Calu3 (cell line): ENCODE measurements around the gene EEF1G. TPM values are rescaled to one million over a fixed set of nuclear protein-coding genes. Genes with fewer than 3 reads are reported as not detected.

ENCODE experiments used
- BruUV-seq: library from RNA; stranded (reverse); fragments of 400-500 nt; replicated peaks from 2 replicates; lab custom pipeline; 2021; lab: Mats Ljungman, UMichigan
- CTCF ChIA-PET: fragments of 300-600 bp; sonication (Branson Sonifier 250); formaldehyde crosslinking; loops from one replicate; lab custom pipeline; 2022; ENCODE audit warnings: antibody characterized with exemption; lab: Charles Lee
- DNase-seq: peaks from one replicate; pipeline ENCODE4 v3.0.0; 2022
- H3K27ac Mint-ChIP-seq: one replicate; pipeline ENCODE4 v1.8.0; 2022; ENCODE audit warnings: mixed read lengths; ENCODE audit not compliant: unreplicated experiment
- H3K27me3 Mint-ChIP-seq: one replicate; pipeline ENCODE4 v1.8.0; 2022; ENCODE audit warnings: mixed read lengths; ENCODE audit not compliant: unreplicated experiment
- H3K36me3 Mint-ChIP-seq: one replicate; pipeline ENCODE4 v1.8.0; 2022; ENCODE audit warnings: mild to moderate bottlenecking, moderate library complexity, mixed read lengths; ENCODE audit not compliant: insufficient read depth, unreplicated experiment
- H3K4me1 Mint-ChIP-seq: one replicate; pipeline ENCODE4 v1.8.0; 2022; ENCODE audit warnings: mild to moderate bottlenecking, low read depth, mixed read lengths; ENCODE audit not compliant: unreplicated experiment
- H3K4me3 Mint-ChIP-seq: one replicate; pipeline ENCODE4 v1.8.0; 2022; ENCODE audit warnings: mild to moderate bottlenecking, low read depth, moderate library complexity, mixed read lengths; ENCODE audit not compliant: unreplicated experiment
- H3K9me3 Mint-ChIP-seq: one replicate; pipeline ENCODE4 v1.8.0; 2022; ENCODE audit warnings: low read depth, mixed read lengths; ENCODE audit not compliant: unreplicated experiment
- intact Hi-C: fragments of 100-400 bp; cut with micrococcal nuclease; formaldehyde crosslinking; loops from one replicate; pipeline ENCODE4 v1.10.0; 2022; ENCODE audit not compliant: unreplicated experiment
- total RNA-seq: library from RNA; stranded (reverse); gene quantifications from 2 replicates; pipeline ENCODE4 v1.2.3, GENCODE V29; 2022
- TF ChIP-seq, protein P1 (sequence below): fragments of 200-600 bp; IDR thresholded peaks from one replicate; pipeline ENCODE4 v1.8.0; 2022; ENCODE audit warnings: antibody characterized with exemption; ENCODE audit not compliant: unreplicated experiment

EEF1G gene
- total RNA-seq, 1 experiment from 2014 or later: 1,189 TPM

DNA sequence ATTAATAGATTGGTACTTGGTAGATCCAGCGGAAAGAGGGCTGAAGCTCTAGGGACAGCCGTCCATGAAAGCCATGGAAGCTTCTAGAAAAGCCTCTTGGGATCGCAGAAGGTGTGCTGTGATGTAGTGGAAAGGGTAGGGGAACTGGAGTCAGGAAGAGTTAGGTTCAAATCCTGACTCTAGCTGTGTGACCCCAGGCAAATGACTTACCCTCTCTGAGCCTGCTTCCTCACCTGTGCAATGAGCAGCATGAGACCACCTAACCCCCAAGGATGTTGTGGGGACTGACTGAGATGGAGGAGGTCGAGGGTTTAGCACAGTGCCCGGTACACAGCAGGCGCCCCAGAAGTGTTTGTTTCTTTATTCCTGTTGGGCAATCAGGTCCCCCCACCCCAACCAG lies 36.7 kb upstream of the EEF1G start:
- TF ChIP-seq, protein P1, sequence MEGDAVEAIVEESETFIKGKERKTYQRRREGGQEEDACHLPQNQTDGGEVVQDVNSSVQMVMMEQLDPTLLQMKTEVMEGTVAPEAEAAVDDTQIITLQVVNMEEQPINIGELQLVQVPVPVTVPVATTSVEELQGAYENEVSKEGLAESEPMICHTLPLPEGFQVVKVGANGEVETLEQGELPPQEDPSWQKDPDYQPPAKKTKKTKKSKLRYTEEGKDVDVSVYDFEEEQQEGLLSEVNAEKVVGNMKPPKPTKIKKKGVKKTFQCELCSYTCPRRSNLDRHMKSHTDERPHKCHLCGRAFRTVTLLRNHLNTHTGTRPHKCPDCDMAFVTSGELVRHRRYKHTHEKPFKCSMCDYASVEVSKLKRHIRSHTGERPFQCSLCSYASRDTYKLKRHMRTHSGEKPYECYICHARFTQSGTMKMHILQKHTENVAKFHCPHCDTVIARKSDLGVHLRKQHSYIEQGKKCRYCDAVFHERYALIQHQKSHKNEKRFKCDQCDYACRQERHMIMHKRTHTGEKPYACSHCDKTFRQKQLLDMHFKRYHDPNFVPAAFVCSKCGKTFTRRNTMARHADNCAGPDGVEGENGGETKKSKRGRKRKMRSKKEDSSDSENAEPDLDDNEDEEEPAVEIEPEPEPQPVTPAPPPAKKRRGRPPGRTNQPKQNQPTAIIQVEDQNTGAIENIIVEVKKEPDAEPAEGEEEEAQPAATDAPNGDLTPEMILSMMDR: no peak
- TSS peak; percentile 14 for BruUV-seq
- Mint-ChIP-seq H3K27me3 (no peaks in the 10 kb centered on the region), H3K4me3 (peak overlapping the region; percentile 83), H3K4me1 (peaks cover 24% of the 10 kb centered on the region), H3K27ac (no peak overlapping the region), H3K9me3 (no peaks in the 10 kb centered on the region), H3K36me3 (peaks cover 43% of the 10 kb centered on the region)
- intact Hi-C loops: no loop called here
- CTCF ChIA-PET: no interaction called here
- DNase-seq: no peak

DNA sequence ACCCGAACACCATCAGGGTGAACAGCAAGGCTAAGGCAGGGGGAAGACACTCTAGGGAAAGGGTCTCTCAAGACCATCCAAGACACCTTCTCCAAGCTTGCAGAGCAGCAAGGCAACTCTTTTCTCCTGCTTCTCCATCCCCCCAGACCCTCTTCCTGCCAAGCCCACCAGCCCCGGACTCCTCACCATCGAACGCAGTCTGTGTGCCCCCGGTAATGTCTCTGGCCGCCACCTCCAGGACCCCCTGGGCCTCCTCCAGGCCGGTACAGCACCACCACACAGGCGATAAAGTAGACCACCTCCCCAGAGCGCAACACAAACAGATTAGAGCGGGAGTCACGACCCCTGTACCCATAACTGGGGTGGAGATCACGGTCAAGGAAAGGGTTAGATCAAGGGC lies 35.1 kb upstream of the EEF1G start:
- no peak for DNase-seq
- no TSS peak for BruUV-seq
- no peaks in the 10 kb centered on the region for H3K27me3 Mint-ChIP-seq
- TF ChIP-seq, protein P1: no peak
- H3K4me1 Mint-ChIP-seq: peaks cover 14% of the 10 kb centered on the region
- H3K36me3 Mint-ChIP-seq: peaks cover 36% of the 10 kb centered on the region
- H3K4me3 Mint-ChIP-seq: no peak overlapping the region
- intact Hi-C loops: no loop called here
- H3K9me3 Mint-ChIP-seq: no peaks in the 10 kb centered on the region
- CTCF ChIA-PET: no interaction called here
- no peak overlapping the region for H3K27ac Mint-ChIP-seq

GRCh38 chr11:62607714-62608113 lies 34.0 kb upstream of the EEF1G start:
- no peak overlapping the region for H3K4me3 Mint-ChIP-seq
- TF ChIP-seq, protein P1: no peak
- H3K36me3 Mint-ChIP-seq: peaks cover 44% of the 10 kb centered on the region
- intact Hi-C loops: no loop called here
- H3K9me3 Mint-ChIP-seq: no peaks in the 10 kb centered on the region
- H3K27me3 Mint-ChIP-seq: no peaks in the 10 kb centered on the region
- CTCF ChIA-PET: no interaction called here
- H3K4me1 Mint-ChIP-seq: peaks cover 20% of the 10 kb centered on the region
- no peak for DNase-seq
- H3K27ac Mint-ChIP-seq: no peak overlapping the region
- BruUV-seq: no TSS peak

DNA sequence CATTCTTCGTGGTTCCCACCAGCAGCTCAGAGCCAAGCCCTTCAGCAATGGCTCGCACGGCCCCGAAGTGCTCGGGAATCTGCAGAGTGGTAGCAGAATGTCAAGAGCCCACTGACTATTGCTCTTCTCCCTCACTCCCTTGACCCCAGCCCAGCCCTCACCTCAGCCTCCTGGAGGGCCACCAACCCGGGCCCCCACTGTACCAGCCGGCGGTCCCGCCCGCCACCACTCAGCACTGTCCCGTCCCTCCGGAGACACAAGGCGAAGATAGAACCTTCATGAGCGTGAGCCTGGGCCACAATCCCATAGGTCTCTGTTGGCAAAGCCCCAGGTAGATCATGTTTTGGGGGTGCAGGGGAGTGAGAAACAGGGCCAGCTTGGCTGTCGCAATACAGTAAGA lies 32.2 kb upstream of the EEF1G start:
- TF ChIP-seq, protein P1: no peak
- CTCF ChIA-PET: no interaction called here
- Mint-ChIP-seq H3K4me1 (peaks cover 19% of the 10 kb centered on the region), H3K4me3 (no peak overlapping the region), H3K27me3 (no peaks in the 10 kb centered on the region), H3K27ac (no peak overlapping the region), H3K9me3 (no peaks in the 10 kb centered on the region), H3K36me3 (peaks cover 49% of the 10 kb centered on the region)
- no peak for DNase-seq
- no TSS peak for BruUV-seq
- intact Hi-C loops: no loop called here
